Dermis microvascular lymphatic vessel endothelial cell (primary cell): ENCODE measurements around the gene LY6G6C. TPM values are rescaled to one million over a fixed set of nuclear protein-coding genes. Genes with fewer than 3 reads are reported as not detected.

Experiments
- DNase-seq, 2 donors: peaks; one replicate each; pipeline versions ENCODE4 v3.0.0 to v3.0.0-alpha.2; 2010; ENCODE audit warnings: low read depth in 2 of 2
- total RNA-seq: library from RNA; depleted of rRNA; stranded (reverse); fragments of >200 nt; gene quantifications from 2 replicates; pipeline ENCODE4 v1.2.1, GENCODE V29; 2014

Gene LY6G6C
- total RNA-seq, 1 donor from 2014 or later, result not detected

- DNase-seq, result no peak
Measured at GRCh38 chr6:31706599-31706998, 14.9 kb downstream of the LY6G6C start, which contains the start of gene LY6G6F. Gene LY6G6F, plus strand, starts transcription at chr6:31706866. Its CDS starts 41 bp downstream, at chr6:31706907.

GRCh38 chr6:31705931-31706330 is 15.6 kb downstream of the LY6G6C start:
- no peak for DNase-seq

GRCh38 chr6:31702819-31703716 is 18.5 kb downstream of the LY6G6C start, which contains the start of gene ABHD16A:
Gene ABHD16A, minus strand, starts transcription at chr6:31703324. Its CDS starts 43 bp downstream, at chr6:31703281.
- peak; percentile 98 to 99 for DNase-seq

- DNase-seq, result peak in 1 of 2 donors; percentile 66
Measured at GRCh38 chr6:31702405-31702818, 19.1 kb downstream of the LY6G6C start.

GRCh38 chr6:31701666-31702404 is 19.7 kb downstream of the LY6G6C start:
- DNase-seq, result peak; percentile 13 to 28

GRCh38 chr6:31700740-31701401 is 20.7 kb downstream of the LY6G6C start:
- no peak for DNase-seq

- peak in 1 of 2 donors; percentile 33 for DNase-seq
Measured at GRCh38 chr6:31697555-31697954, 24.0 kb downstream of the LY6G6C start.

- DNase-seq, result no peak
Measured at GRCh38 chr6:31693535-31693934, 28.0 kb downstream of the LY6G6C start.

GRCh38 chr6:31692886-31693285 is 28.7 kb downstream of the LY6G6C start:
- DNase-seq, result no peak

- no peak for DNase-seq
Measured at GRCh38 chr6:31692353-31692752, 29.2 kb downstream of the LY6G6C start.

- DNase-seq, result no peak
Measured at GRCh38 chr6:31691564-31692108, 29.9 kb downstream of the LY6G6C start.

- DNase-seq, result no peak
Measured at GRCh38 chr6:31691078-31691463, 30.5 kb downstream of the LY6G6C start.

- no peak for DNase-seq
Measured at GRCh38 chr6:31690231-31691077, 31.1 kb downstream of the LY6G6C start.

- no peak for DNase-seq
Measured at GRCh38 chr6:31689249-31690110, 32.1 kb downstream of the LY6G6C start.

- DNase-seq, result no peak
Measured at GRCh38 chr6:31687860-31688693, 33.5 kb downstream of the LY6G6C start.

GRCh38 chr6:31687321-31687720 is 34.2 kb downstream of the LY6G6C start:
- DNase-seq, result no peak

- DNase-seq, result no peak
Measured at GRCh38 chr6:31686483-31686882, 35.1 kb downstream of the LY6G6C start.

GRCh38 chr6:31683591-31683990 is 38.0 kb downstream of the LY6G6C start:
- DNase-seq, result no peak
